ENCODE data around the gene KCNQ1.
"Not testable (repeated sequence)": the region's sequence is repeated elsewhere in the genome, so short reads cannot be mapped to it uniquely, and the experiment has no call there.

KCNQ1 gene

DNA sequence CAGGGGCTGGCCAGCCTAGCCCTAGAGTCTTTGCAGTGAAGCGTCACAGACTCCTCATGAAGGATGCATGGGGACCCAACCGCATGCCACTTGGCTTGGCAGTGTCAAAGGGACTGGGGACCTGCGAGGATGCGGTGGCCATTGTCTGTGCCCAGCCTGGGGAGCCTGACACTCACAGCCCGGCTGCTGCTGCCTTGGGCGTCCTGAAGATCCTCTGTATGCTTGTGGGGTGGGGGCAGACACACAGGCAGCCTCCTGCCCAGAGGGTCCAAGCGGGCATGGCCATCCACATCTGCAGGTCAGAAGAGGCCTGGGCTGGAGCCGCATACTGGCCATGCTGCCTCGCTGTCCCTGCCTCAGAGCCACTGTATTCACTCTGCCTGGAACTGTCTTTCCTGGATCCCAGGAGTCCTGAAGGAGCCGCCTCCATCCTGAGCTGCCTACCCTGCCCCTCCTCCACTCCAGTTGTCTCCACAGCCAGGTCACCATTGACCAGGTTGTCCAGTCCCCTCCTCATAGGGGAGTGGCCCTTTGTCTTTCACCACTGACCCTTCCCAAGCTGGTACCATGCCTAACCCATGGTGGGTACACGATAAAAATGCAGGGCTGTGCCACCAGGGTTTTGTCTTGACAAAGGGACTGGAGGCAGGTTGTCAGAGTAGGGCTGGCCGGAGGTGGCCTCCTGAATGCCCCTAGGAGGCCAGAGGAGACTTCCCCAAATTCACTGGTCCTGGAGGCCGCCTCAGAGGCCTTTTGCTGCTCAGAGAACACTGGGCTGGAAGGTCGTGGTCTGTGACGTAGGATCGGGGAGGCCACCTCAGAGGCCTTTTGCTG lies 148.0 kb downstream of the KCNQ1 start:
- DNase-seq (ENCODE audit: low read depth), result no peak

DNA sequence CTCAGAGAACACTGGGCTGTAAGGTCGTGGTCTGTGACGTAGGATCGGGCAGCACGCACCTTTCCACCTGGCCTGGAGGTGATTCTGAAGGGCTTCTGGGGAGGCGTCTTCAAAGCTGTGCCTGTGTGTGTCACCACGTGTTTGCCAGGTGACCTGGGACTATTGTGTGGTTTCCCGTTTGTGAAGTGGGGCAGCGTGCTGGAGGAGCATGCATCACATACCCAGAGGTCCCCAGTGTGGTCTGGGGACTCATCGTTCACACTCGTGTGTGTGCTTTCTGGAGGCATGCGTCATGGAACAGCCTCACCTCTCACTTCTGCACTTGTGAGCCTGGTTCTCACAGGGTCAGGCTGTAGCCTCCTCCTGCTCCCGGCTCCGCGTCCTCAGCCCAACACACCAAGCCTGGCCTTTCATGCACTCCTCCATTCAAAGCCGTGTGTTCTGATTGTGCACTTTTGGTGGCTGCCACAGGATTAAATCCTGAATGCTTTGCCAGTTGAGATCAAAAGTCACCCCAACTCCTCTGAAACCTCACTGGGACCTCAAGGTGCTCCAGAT lies 148.7 kb downstream of the KCNQ1 start:
- DNase-seq (ENCODE audit: low read depth), result no peak

DNA sequence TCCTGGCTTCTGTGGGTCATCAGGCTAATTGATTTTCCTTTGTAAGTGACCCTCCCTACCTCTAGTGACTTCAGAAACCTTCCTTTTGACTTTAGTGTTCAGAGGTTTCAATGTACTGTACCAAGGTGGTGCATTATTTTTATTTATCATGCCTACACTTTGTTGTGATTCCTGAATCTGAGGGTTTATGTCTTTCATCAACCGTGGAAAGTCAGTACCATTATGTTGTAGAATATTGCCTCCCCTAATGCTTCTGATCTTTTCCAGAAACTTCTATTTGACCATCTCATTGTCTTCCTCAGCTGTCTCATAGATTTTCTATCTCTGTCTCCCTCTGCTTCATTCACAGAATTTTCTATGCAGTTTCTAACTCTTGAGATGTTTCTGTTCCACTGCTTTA lies 149.5 kb downstream of the KCNQ1 start:
- no peak for DNase-seq (ENCODE audit: low read depth)

DNA sequence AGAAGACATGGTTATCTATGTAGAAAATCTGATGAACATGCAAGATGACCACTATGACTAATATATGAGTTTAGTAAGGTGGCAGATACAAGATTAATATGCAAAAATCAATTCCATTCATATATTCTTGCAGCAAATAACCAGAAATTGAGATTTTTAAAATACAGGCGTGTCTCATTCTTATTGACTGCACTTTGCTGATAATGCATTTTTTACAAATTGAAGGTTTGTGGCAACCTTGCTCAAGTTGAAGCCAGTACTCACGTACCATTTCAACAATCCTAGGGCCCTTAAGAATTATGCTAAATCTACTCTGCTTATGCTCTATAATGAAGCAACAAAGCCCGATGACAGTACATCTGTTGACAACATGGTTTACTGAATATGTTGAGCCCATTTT lies 150.4 kb downstream of the KCNQ1 start:
- DNase-seq (ENCODE audit: low read depth), result no peak

DNA sequence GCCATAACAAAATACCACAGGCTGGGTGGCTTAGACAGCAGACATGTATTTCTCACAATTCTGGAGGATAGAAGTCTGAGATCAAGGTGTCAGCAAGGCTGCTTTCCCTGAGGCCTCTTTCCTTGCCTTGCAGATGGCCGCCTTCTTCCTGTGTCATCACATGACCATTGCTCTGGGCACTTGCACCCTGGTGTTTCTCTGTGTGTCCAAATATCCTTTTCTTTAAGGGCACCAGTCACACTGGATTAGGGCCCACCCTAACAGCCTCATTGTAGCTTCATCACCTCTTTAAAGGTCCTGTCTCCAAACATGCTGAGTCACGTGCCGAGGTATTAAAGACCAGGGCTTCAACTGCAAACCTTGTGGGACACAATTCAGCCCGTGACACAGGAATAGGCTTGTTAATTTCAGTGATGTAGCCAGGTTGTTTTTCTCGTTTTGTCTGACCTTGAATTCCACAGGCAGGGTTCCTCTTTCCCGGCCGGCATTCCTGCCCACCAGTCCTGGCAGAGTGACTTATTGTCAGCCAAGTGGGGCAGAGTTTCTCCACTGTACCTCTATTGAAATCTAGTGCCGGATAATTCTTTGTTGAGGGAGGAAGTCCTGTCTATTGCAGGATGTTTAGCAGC lies 154.9 kb downstream of the KCNQ1 start:
- no peak for DNase-seq (ENCODE audit: low read depth)

DNA sequence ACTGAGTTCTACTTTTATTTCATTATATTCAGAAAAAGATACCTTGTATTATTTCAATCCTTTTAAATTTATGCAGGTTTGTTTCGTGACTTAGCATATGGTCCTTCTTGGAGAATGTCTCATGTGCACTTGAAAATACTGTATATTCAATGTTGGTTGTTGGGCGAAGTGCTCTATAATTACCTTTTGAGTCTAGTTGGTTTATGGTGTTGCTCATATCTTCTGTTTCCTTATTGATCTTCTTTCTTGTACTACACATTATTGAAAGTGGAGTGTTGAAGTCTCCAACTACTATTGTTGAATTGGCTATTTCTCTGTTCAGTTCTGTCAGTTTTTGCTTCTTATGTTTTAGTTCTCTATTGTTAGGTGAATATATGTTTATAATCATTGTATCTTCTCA lies 164.5 kb downstream of the KCNQ1 start:
- DNase-seq (ENCODE audit: low read depth), result no peak

DNA sequence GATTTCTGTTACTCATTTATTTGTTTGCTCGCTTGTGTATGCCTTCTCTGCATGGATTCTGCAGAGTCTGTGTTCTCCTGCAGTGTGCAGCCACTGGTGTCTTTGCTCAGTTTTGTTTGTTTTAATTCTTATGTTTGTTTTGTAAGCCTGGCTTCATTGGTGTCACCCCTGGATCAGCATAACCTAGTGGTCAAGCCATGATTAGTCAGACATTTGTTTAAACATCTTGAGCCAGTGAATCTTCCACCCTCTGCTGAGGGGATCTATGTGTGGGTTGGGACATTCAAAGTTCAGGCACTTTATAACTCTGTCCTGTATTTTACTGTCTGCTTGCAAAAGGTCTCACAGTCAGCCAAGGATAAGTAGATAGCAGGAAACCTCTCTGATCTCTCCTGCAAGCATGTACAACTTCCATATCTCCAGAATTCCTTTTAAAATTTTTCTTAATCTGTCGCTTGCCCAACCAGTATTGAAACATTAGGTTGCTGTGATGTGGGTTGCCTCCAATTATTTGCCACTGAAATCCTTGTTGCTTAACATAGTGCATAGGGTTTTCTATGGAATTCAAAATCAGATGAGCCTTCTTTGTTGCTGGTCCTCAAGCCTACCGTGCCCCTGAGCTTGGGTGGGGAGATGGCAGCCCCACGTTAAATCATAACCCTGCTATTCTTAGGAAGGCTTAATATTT lies 168.2 kb downstream of the KCNQ1 start:
- no peak for DNase-seq (ENCODE audit: low read depth)

DNA sequence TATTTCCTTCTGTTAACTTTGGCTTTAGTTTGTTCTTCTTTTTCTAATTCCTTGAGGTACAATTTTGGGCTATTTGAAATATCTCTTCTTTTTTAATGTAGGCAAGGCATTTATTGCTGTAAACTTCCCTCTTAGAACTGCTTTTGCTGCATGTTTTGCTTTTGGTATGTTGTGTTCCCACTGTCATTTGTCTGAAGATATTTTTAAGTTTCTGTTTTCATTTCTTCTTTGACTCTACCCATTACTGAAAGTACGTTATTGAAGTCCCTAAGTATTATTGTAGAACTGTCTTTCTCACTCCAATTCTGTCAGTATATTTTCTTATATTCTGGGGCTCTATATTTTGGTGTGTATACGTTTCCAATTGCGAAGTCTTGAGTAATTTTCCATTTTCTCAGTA lies 177.1 kb downstream of the KCNQ1 start:
- no peak for DNase-seq (ENCODE audit: low read depth)

DNA sequence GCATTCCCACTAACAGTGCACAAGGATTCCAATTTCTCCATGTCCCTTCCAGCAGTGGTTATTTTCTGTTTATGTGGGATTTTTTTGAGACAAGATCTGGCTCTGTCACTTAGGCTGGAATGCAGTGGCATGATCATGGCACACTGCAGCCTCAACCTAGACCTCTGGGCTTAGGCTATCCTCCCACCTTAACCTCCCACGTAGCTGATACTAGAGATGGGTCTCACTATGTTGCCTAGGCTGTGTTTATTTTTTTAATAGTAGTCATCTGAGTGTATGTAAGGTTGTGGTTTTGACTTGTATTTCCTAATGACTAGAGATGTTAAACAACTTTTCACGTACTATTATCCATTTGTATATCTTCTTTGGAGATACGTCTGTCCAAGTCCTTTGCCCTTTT lies 180.4 kb downstream of the KCNQ1 start:
- no peak for DNase-seq (ENCODE audit: low read depth)

DNA sequence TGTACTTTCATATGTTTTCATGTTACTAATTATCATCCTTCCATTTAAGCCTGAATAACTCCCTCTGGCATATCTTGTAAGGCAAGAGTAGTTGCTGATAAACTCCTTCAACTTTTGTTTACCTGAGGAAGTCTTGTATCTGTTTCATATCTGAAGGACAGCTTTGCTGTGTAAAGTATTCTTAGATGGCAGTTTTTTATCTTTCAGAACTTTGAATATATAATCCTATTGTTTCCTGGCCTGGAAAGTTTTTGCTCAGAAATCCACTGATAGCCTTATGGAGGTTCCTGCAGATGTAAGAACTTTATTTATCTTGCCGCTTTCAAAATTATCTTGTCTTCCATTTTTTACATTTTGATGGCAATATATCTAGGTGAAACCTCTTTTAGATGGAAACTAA lies 185.9 kb downstream of the KCNQ1 start:
- no peak for DNase-seq (ENCODE audit: low read depth)

DNA sequence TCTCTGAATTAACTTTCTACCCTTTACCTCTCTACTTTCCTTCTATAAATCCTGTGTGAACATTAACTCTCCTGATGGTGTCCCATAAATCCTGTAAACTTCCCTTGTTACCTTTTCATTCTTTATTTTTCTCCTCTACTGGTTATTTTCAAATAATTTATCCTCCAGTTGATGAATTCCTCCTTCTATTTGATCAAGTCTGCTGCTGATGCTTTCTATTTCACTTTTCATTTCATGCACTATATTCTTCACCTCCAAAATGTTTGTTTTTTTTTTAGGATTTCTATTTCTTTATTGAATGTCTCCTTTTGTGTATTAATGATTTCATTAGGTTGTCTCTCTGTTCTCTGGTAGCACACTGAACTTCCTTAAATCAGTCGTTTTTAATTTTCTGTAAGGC lies 186.4 kb downstream of the KCNQ1 start:
- no peak for DNase-seq (ENCODE audit: low read depth)

DNA sequence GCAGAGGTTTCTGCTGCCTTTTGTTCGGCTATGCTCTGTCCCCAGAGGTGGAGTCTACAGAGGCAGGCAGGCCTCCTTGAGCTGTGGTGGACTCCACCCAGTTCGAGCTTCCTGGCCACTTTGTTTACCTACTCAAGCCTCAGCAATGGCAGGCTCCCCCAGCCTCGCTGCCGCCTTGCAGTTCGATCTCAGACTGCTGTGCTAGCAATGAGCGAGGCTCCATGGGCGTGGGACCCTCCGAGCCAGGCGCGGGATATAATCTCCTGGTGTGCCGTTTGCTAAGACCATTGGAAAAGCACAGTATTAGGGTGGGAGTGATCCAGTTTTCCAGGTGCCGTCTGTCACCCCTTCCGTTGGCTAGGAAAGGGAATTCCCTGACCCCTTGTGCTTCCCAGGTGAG lies 195.0 kb downstream of the KCNQ1 start:
- not testable (repeated sequence) for DNase-seq (ENCODE audit: low read depth)

DNA sequence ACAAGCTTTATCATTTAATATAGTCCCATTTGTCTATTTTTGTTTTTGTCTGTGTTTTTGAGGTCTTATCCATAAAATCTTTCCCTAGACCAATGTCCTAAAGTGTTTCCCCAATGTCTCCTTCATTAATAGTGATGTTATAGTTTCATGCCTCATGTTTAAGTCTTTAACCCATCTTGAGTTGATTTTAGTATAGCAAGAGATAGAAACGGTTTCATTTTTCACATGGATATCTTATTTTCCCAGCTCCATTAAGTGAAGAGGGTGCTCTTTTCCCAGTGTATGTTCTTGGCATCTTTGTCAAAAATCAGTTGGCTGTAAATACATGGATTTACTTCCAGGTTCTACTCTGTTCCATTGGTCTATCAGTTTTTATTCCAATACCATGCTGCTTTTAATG lies 196.8 kb downstream of the KCNQ1 start:
- no peak for DNase-seq (ENCODE audit: low read depth)

DNA sequence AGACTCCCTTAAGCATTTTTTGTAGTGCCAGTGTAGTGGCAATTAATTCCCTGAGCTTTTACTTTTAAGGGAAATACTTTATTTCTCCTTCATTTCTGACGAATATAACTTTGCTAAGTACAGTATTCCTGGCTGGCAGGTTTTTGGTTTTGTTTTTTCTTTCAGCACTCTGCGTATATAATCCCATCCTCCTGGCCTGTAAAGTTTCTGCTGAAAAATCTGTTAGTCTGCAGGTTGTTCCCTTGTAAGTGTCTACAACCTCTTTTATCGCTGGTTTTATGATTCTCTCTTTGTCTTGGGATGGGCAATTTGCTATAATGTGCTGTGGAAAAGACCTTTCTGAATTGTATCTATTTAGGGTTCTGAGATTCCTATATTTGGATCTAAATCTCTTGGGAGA lies 198.9 kb downstream of the KCNQ1 start:
- no peak for DNase-seq (ENCODE audit: low read depth)

DNA sequence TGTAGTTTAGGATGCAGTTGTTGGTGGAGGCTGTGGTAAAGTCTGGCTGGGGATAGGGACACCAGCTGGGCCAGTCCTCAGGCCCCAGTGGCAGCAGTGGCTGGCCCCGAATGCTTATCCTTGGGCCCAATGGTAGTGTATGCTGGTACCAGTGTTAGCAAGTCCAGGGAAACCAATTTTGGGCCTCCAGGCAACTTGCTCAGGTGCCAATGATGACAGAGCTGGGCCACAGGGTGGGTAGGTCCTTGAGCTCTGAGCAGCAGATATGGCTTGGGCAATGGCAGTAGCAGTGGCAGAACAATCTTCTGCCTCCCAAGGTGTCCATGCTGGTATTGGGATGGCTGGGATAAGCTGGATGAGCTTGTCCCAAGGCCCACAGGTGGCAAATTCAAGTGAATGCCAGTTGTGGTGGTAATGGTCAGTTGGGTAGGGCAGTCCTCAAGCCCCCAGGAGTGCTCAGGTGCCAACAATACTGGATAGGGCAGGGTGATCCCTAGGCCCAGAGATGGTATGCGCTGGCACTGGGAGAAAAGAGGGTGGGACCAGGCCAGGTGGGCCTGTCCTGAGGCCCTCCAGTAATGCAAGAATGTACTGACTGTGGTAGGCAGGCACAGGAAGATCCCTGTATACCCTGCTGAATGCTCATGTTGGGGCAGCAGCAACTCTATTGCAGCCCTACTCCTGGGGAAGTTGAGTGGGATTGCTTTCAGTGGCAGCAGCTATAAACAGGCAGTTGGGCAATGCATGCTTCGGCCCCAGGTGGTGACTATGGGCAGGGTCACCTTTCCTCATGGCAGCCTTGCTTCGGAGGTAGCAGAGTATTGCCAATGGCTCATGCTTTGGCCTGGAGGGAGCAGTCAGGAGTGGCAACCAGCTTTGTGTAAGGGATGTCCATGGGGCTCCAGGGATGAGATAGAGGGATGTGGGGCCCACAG lies 200.3 kb downstream of the KCNQ1 start:
- no peak for DNase-seq (ENCODE audit: low read depth)

DNA sequence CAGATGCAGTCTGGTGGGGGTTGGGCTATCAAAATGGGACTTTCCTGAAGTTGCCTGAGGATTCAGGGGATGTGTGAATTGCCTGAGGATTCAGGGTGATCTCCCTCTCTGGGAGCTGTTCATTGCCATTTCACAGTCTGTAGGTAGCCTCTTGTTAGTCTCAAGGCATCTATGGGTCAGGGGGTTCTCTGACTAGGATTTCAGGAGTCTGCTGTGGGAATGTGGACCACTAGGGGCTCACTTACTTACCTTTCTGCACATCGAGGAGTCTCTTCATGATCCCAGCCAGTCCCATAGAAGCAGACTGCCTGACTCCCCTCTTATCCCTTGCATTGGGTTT lies 200.9 kb downstream of the KCNQ1 start:
- DNase-seq (ENCODE audit: low read depth), result no peak

DNA sequence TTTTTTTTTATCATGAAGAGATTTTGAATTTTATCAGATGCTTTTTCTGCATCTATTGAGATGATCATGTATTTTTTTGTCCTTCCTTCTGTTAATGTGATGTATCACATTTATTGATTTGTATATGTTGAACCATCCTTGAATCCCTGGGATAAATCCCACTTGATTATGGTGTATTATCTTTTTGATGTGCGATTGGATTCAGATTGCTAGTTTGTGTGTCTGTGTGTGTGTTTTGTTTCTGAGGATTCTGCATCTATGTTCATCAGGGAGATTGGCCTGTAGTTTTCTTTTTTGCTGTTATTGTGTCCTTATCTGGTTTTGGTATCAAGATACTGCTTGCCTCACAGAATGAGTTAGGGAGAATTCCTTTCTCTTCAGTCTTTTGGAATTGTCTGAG lies 202.4 kb downstream of the KCNQ1 start:
- no peak for DNase-seq (ENCODE audit: low read depth)

DNA sequence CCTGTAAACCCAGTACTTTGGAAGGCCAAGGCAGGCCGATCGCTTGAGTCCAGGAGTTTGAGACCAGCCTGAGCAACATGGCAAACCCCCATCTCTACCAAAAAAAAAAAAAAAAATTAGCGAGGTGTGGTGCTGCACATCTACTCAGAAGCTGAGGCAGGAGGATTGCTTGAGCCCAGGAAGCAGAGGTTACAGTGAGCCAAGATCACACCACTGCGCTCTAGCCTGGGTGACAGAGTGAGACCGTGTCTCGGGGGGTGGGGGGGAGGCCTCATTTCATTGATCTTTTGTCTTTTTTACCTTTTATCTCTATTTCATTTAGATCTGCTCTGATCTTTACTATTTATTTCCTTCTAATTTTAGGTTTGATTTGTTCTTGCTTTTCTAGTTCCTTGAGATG lies 203.1 kb downstream of the KCNQ1 start:
- no peak for DNase-seq (ENCODE audit: low read depth)

DNA sequence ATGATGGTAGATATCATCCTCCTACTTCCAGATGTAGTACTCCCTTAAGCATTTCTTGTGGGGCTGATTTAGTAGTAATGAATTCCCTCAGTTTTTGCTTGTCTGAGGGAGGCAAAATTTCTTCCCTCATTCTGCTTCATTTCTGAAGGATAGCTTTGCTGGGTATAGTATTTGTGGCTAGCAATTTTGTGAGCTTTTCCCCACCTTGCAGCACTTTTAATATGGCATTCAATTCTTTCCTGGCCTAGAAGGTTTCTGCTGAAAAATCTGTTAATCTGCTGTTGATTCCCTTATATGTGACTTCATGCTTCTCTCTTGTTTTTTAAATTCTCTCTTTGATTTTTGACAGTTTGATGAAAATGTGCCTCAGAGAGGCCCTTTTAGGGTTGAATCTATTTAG lies 204.6 kb downstream of the KCNQ1 start:
- no peak for DNase-seq (ENCODE audit: low read depth)

DNA sequence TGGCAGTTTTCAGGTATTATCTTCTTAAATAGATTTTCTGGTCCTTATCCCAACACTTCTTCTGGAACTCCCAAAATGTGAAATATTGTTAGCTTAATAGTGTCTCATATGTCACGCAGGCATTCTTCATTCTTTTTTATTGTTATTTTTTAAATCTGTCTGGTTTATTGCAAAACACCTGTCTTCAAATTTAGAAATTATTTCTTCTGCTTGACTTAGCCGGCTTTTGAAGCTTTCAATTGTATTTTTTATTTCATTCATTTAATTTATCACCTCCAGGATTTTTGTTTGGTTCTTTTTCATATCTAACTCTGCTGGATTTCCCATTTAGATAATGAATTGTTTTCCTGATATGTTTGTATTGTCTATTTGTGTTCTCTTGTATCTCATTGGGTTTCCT lies 205.0 kb downstream of the KCNQ1 start:
- DNase-seq (ENCODE audit: low read depth), result no peak

DNA sequence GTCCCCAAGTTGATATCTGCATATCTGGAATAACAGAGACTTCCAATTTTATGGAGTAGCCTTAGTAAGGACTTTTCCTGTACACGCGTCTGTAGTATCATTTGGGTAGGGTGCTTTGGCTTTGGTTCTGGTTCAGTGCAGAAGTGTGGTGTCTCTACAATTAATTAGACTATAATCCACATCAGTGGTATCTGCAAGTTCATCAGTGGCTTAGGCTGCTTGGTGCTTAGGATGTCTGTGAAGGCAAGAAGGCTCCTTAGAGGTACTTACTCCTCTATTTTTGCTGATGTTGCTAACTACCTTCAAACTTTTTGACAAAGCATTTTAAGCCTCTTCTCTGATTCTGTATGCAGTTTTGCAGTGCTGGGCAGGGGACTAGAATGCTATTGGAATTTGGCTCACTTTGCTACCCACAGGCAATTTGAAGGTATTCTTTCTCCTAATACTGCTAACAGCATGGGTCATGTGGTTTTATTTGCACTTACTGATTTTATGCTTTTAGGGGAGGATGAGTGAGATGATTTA lies 205.6 kb downstream of the KCNQ1 start:
- DNase-seq (ENCODE audit: low read depth), result no peak
